ENCODE results near the gene CPNE1. TPM values are rescaled to one million over a fixed set of nuclear protein-coding genes. Genes with fewer than 3 reads are reported as not detected.

Gene CPNE1
- total RNA-seq, 5 donors from 2014 or later (not counting 1 experiment from before 2014, with no cell fraction given), result 284 to 408 (median 324) TPM

GRCh38 chr20:35586751-35587425 lies 77.8 kb downstream of the CPNE1 start:
- no peak for DNase-seq
- H3K4me3 ChIP-seq (ENCODE audit: control insufficient read depth in 1 of 2, extremely low read depth in 1 of 2, low read length in 1 of 2), result no peak overlapping the region
- Mint-ChIP-seq H3K4me1 (peaks cover 0 to 3% (median 0%) of the 10 kb centered on the region in 3 donors), H3K36me3 (no peaks in the 10 kb centered on the region), H3K4me3 (no peak overlapping the region), H3K27me3 (no peaks in the 10 kb centered on the region), H3K9me3 (no peaks in the 10 kb centered on the region), H3K27ac (no peak overlapping the region)
- 87% methylated on average over 3 of the region's 6 CpGs for WGBS (ENCODE audit: insufficient coverage)
- POLR2A ChIA-PET, result no interaction called here
- CTCF ChIA-PET, result no interaction called here
- peaks cover 0 to 7% of the 10 kb centered on the region in 2 experiments for H3K27me3 ChIP-seq (replicated peaks in 1 of 2; ENCODE audit: control insufficient read depth in 2 of 2, extremely low read depth in 1 of 2, insufficient read depth in 2 of 2, low read length in 1 of 2)
- peaks cover 0 to 2% of the 10 kb centered on the region in 2 donors for H3K36me3 ChIP-seq (ENCODE audit: control insufficient read depth in 2 of 2, extremely low read depth in 1 of 2, insufficient read depth in 1 of 2, low read length in 1 of 2)
- ATAC-seq (replicated peaks in 1 of 4), result no peak
- no peak overlapping the region for H3K27ac ChIP-seq (ENCODE audit: low read length)
- H3K4me1 ChIP-seq (ENCODE audit: control insufficient read depth in 1 of 2, extremely low read depth in 1 of 2, insufficient read depth in 2 of 2, low read length in 2 of 2), result no peaks in the 10 kb centered on the region
- H3K9me3 ChIP-seq, result no peaks in the 10 kb centered on the region

GRCh38 chr20:35583636-35584560 lies 80.8 kb downstream of the CPNE1 start:
- Mint-ChIP-seq H3K36me3 (no peaks in the 10 kb centered on the region), H3K9me3 (peaks cover 0 to 6% (median 4%) of the 10 kb centered on the region in 3 donors), H3K4me3 (no peak overlapping the region), H3K4me1 (peaks cover 0 to 3% (median 0%) of the 10 kb centered on the region in 3 donors), H3K27ac (no peak overlapping the region), H3K27me3 (no peaks in the 10 kb centered on the region)
- peaks cover 0 to 14% of the 10 kb centered on the region in 2 experiments for H3K27me3 ChIP-seq (replicated peaks in 1 of 2; ENCODE audit: control insufficient read depth in 2 of 2, extremely low read depth in 1 of 2, insufficient read depth in 2 of 2, low read length in 1 of 2)
- no peak overlapping the region for H3K27ac ChIP-seq (ENCODE audit: low read length)
- ATAC-seq (replicated peaks in 1 of 4), result no peak
- POLR2A ChIA-PET, result interaction anchor here in 1 of 2 donors (0.6 kb wide), 1 partner anchor 504 kb away, joined by 3 read pairs; no protein-coding TSS in a partner anchor
- 79% methylated on average over 15 of the region's 18 CpGs for WGBS (ENCODE audit: insufficient coverage)
- no peaks in the 10 kb centered on the region for H3K9me3 ChIP-seq
- no peak overlapping the region for H3K4me3 ChIP-seq (ENCODE audit: control insufficient read depth in 1 of 2, extremely low read depth in 1 of 2, low read length in 1 of 2)
- CTCF ChIA-PET, result interaction anchor here in 1 of 2 donors (0.7 kb wide), 1 partner anchor 122 kb away, joined by 8 read pairs; no protein-coding TSS in a partner anchor
- peaks cover 0 to 2% of the 10 kb centered on the region in 2 donors for H3K36me3 ChIP-seq (ENCODE audit: control insufficient read depth in 2 of 2, extremely low read depth in 1 of 2, insufficient read depth in 1 of 2, low read length in 1 of 2)
- no peak for DNase-seq
- H3K4me1 ChIP-seq (ENCODE audit: control insufficient read depth in 1 of 2, extremely low read depth in 1 of 2, insufficient read depth in 2 of 2, low read length in 2 of 2), result no peaks in the 10 kb centered on the region

GRCh38 chr20:35582741-35583404 lies 81.8 kb downstream of the CPNE1 start:
- Mint-ChIP-seq H3K27me3 (no peaks in the 10 kb centered on the region), H3K4me1 (no peaks in the 10 kb centered on the region), H3K9me3 (peaks cover 0 to 6% (median 4%) of the 10 kb centered on the region in 3 donors), H3K36me3 (no peaks in the 10 kb centered on the region), H3K4me3 (no peak overlapping the region), H3K27ac (no peak overlapping the region)
- Histone ChIP-seq H3K36me3 (ENCODE audit: control insufficient read depth in 2 of 2, extremely low read depth in 1 of 2, insufficient read depth in 1 of 2, low read length in 1 of 2) (peaks cover 0 to 2% of the 10 kb centered on the region in 2 donors), H3K27ac (ENCODE audit: low read length) (no peak overlapping the region), H3K4me1 (ENCODE audit: control insufficient read depth in 1 of 2, extremely low read depth in 1 of 2, insufficient read depth in 2 of 2, low read length in 2 of 2) (no peaks in the 10 kb centered on the region), H3K9me3 (no peaks in the 10 kb centered on the region), H3K27me3 (replicated peaks in 1 of 2; ENCODE audit: control insufficient read depth in 2 of 2, extremely low read depth in 1 of 2, insufficient read depth in 2 of 2, low read length in 1 of 2) (peaks cover 0 to 20% of the 10 kb centered on the region in 2 experiments), H3K4me3 (ENCODE audit: control insufficient read depth in 1 of 2, extremely low read depth in 1 of 2, low read length in 1 of 2) (no peak overlapping the region)
- WGBS (ENCODE audit: insufficient coverage), result 87% methylated on average over 6 of the region's 12 CpGs
- ATAC-seq (replicated peaks in 1 of 4) (no peak), DNase-seq (no peak)
- CTCF ChIA-PET, result no interaction called here
- POLR2A ChIA-PET, result interaction anchor here in 1 of 2 donors (0.5 kb wide), 1 partner anchor 20 kb away, joined by 18 read pairs; no protein-coding TSS in a partner anchor

GRCh38 chr20:35582131-35582530 lies 82.6 kb downstream of the CPNE1 start:
- no peaks in the 10 kb centered on the region for H3K36me3 Mint-ChIP-seq
- DNase-seq (no peak), ATAC-seq (replicated peaks in 1 of 4) (no peak)
- Histone ChIP-seq H3K9me3 (no peaks in the 10 kb centered on the region), H3K4me1 (ENCODE audit: control insufficient read depth in 1 of 2, extremely low read depth in 1 of 2, insufficient read depth in 2 of 2, low read length in 2 of 2) (no peaks in the 10 kb centered on the region), H3K4me3 (ENCODE audit: control insufficient read depth in 1 of 2, extremely low read depth in 1 of 2, low read length in 1 of 2) (no peak overlapping the region), H3K36me3 (ENCODE audit: control insufficient read depth in 2 of 2, extremely low read depth in 1 of 2, insufficient read depth in 1 of 2, low read length in 1 of 2) (peaks cover 0 to 2% of the 10 kb centered on the region in 2 donors), H3K27ac (ENCODE audit: low read length) (no peak overlapping the region), H3K27me3 (replicated peaks in 1 of 2; ENCODE audit: control insufficient read depth in 2 of 2, extremely low read depth in 1 of 2, insufficient read depth in 2 of 2, low read length in 1 of 2) (peaks cover 0 to 20% of the 10 kb centered on the region in 2 experiments)
- ChIA-PET POLR2A (no interaction called here), CTCF (interaction anchor here in 1 of 2 donors (0.5 kb wide), 1 partner anchor 135 kb away, joined by 3 read pairs; no protein-coding TSS in a partner anchor)
- H3K27ac Mint-ChIP-seq, result no peak overlapping the region
- peaks cover 0 to 6% (median 4%) of the 10 kb centered on the region in 3 donors for H3K9me3 Mint-ChIP-seq
- 96% methylated on average over 5 of the region's 7 CpGs for WGBS (ENCODE audit: insufficient coverage)
- no peak overlapping the region for H3K4me3 Mint-ChIP-seq
- no peaks in the 10 kb centered on the region for H3K27me3 Mint-ChIP-seq
- no peaks in the 10 kb centered on the region for H3K4me1 Mint-ChIP-seq

- ChIA-PET CTCF (no interaction called here), POLR2A (no interaction called here)
- peaks cover 0 to 2% of the 10 kb centered on the region in 2 donors for H3K36me3 ChIP-seq (ENCODE audit: control insufficient read depth in 2 of 2, extremely low read depth in 1 of 2, insufficient read depth in 1 of 2, low read length in 1 of 2)
- H3K9me3 Mint-ChIP-seq, result peaks cover 2 to 6% (median 4%) of the 10 kb centered on the region in 3 donors
- peaks cover 0 to 18% of the 10 kb centered on the region in 2 experiments for H3K27me3 ChIP-seq (replicated peaks in 1 of 2; ENCODE audit: control insufficient read depth in 2 of 2, extremely low read depth in 1 of 2, insufficient read depth in 2 of 2, low read length in 1 of 2)
- no peaks in the 10 kb centered on the region for H3K4me1 Mint-ChIP-seq
- no peak overlapping the region for H3K4me3 ChIP-seq (ENCODE audit: control insufficient read depth in 1 of 2, extremely low read depth in 1 of 2, low read length in 1 of 2)
- H3K27ac ChIP-seq (ENCODE audit: low read length), result no peak overlapping the region
- no peaks in the 10 kb centered on the region for H3K9me3 ChIP-seq
- no peak overlapping the region for H3K4me3 Mint-ChIP-seq
- WGBS (ENCODE audit: insufficient coverage), result 100% methylated on average over 1 of the region's 6 CpGs
- no peaks in the 10 kb centered on the region for H3K4me1 ChIP-seq (ENCODE audit: control insufficient read depth in 1 of 2, extremely low read depth in 1 of 2, insufficient read depth in 2 of 2, low read length in 2 of 2)
- H3K27me3 Mint-ChIP-seq, result peaks cover 0 to 4% of the 10 kb centered on the region in 2 donors
- H3K36me3 Mint-ChIP-seq, result no peaks in the 10 kb centered on the region
- ATAC-seq (replicated peaks in 1 of 4) (no peak), DNase-seq (no peak)
- no peak overlapping the region for H3K27ac Mint-ChIP-seq
Measured at GRCh38 chr20:35579196-35579595, 85.5 kb downstream of the CPNE1 start.

- CTCF ChIA-PET, result no interaction called here
- H3K36me3 Mint-ChIP-seq, result no peaks in the 10 kb centered on the region
Measured at GRCh38 chr20:35578469-35578868, 86.2 kb downstream of the CPNE1 start.

More at GRCh38 chr20:35578469-35578868, 86.2 kb downstream of the CPNE1 start:
- H3K27ac Mint-ChIP-seq, result no peak overlapping the region
- WGBS (ENCODE audit: insufficient coverage), result no CpG with 5 or more reads among the region's 8 CpGs
- no peaks in the 10 kb centered on the region for H3K4me1 ChIP-seq (ENCODE audit: control insufficient read depth in 1 of 2, extremely low read depth in 1 of 2, insufficient read depth in 2 of 2, low read length in 2 of 2)
- no peaks in the 10 kb centered on the region for H3K4me1 Mint-ChIP-seq
- peaks cover 0 to 4% of the 10 kb centered on the region in 2 donors for H3K27me3 Mint-ChIP-seq
- DNase-seq, result no peak
- peaks cover 4 to 6% (median 4%) of the 10 kb centered on the region in 3 donors for H3K9me3 Mint-ChIP-seq
- H3K4me3 ChIP-seq (ENCODE audit: control insufficient read depth in 1 of 2, extremely low read depth in 1 of 2, low read length in 1 of 2), result no peak overlapping the region
- no peak overlapping the region for H3K4me3 Mint-ChIP-seq
- no peak overlapping the region for H3K27ac ChIP-seq (ENCODE audit: low read length)
- H3K9me3 ChIP-seq, result no peaks in the 10 kb centered on the region
- H3K27me3 ChIP-seq (replicated peaks in 1 of 2; ENCODE audit: control insufficient read depth in 2 of 2, extremely low read depth in 1 of 2, insufficient read depth in 2 of 2, low read length in 1 of 2), result peaks cover 0 to 18% of the 10 kb centered on the region in 2 experiments
- peaks cover 0 to 2% of the 10 kb centered on the region in 2 donors for H3K36me3 ChIP-seq (ENCODE audit: control insufficient read depth in 2 of 2, extremely low read depth in 1 of 2, insufficient read depth in 1 of 2, low read length in 1 of 2)
- no peak for ATAC-seq (replicated peaks in 1 of 4)
- POLR2A ChIA-PET, result no interaction called here

Measured in T-cell (primary cell).